ENCODE results near the gene HOXC12.

The HOXC12 gene

DNA sequence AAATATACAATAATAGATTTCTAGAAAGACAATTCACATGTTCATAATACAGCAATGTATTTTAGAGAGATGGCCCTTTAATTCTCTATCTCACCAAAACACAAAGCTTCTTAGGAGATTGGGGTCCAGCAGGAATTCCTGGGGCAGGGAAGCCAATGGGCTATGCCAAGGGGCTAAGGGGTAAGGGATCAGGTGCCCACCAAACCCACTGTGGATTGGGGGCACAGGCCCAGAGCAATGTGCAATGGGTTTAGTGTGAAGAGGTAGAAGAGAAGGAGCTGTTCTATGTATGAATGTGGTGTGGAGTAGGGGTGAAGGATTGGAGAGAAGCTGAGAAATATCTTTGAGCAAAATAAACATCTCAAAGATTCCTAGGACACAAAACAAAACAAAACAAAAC is 13.5 kb upstream of the HOXC12 start:
- no peak for DNase-seq

DNA sequence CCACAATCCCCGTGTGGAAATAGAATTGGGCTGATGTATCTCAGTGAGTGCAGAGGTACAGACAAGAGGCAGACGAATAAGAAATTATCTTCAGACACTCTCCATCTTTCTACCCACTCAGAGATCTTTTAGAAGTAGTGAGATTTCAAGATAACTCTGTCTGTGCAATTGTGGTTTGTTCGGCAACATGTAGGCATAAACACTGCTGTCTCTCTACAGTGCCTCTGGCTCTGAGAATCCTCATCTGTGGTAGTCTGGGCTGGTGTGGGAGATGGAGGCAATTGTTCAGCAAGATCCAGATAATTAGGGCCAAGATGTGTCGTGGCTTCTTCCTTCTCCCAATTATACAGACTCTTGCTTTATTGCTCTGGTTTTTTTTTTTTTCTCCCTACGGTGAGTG is 13.0 kb upstream of the HOXC12 start:
- no peak for DNase-seq

DNA sequence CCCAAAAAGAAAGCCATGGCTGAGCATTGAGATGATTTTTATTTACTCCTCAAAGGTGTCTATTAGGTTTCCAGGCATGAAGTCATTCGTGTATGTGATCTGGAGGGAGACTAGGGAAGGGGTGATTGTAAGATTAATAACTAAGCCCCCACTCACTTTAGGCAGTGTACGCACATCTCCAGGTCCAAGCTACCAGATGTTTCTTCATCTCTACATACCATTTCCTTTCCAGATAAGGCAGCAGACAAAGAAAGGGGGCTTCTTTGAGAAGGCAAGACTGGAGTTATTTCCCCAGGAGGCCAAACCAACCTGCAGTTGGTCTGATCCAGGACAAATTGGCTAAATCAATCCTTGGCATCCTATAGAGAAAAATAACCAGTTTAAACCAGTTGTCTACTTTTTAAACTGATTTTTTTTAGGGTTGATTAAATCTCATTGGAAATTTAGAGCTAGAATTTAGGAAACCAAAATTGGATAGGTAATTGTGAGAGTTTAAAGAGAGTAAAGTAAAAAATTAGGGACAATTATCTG is 12.2 kb upstream of the HOXC12 start:
- no peak for DNase-seq

DNA sequence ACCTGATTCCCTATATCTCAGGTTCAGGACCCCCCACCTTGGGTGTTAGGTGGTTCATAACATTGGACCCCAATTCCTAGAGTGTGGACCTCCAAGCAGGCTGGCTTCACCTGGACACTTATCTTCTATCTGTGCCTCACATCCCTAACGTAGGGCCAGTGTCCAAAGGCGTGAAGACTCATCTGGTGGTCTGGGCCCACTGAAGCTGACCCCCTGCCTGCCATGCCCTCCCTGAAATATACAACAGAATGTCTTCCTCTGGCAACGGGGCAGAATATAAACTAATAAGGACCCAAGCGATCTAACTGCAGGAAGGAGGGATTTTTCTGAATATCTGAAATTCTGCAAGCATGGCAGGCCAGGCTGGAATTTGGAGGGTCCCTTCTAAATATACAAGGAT is 10.5 kb upstream of the HOXC12 start:
- DNase-seq = no peak

DNA sequence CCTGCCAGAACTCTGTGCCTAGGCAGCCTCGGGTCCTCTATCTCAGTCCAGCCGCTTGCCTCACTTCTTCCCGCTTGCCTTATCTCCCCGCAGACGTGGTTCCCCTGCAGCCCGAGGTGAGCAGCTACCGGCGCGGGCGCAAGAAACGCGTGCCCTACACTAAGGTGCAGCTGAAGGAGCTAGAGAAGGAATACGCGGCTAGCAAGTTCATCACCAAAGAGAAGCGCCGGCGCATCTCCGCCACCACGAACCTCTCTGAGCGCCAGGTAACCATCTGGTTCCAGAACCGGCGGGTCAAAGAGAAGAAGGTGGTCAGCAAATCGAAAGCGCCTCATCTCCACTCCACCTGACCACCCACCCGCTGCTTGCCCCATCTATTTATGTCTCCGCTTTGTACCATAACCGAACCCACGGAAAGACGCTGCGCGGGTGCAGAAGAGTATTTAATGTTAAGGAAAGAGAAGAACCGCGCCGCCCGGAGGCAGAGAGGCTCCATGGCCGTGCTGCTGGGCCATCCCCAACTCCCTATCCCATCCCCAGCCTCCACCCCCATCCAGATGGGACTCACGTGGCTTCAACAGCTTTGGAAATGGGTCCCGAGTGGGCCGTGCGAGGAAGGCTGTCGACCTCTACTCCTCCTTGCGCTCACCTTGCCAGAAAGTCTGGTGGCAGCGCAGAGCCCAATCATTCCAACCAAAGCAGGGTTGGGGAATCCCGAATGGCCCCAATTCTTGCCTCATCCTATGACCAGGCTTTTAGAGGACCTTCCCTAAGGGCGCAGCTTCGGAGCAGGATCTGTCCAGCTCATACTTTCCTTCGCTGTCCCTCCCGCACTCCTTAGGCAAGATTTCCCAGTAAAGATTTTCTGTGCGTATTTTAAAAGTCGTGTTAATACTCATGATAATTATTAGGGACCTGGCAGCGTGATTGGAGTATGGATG is 9.5 kb upstream of the HOXC12 start:
- DNase-seq = no peak

DNA sequence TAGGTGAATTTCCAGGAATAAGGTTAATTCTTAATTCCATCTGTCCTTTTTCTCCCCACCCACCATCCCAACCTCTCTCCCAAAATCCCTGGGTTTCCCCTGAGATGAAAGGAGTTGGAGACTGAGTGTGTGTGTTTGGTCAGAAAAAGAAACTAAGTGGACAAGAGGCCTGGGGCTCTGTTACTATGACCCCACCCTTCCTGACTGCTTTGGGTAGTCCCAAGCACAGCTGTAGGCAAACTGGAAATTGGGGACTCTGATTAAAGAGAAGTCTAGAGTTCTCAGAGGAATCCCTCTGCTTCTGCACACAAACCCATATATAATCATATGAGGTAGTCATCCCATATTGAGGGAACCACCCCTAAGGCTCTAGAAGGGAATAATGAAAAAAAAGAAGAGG is 7.0 kb upstream of the HOXC12 start:
- no peak for DNase-seq

DNA sequence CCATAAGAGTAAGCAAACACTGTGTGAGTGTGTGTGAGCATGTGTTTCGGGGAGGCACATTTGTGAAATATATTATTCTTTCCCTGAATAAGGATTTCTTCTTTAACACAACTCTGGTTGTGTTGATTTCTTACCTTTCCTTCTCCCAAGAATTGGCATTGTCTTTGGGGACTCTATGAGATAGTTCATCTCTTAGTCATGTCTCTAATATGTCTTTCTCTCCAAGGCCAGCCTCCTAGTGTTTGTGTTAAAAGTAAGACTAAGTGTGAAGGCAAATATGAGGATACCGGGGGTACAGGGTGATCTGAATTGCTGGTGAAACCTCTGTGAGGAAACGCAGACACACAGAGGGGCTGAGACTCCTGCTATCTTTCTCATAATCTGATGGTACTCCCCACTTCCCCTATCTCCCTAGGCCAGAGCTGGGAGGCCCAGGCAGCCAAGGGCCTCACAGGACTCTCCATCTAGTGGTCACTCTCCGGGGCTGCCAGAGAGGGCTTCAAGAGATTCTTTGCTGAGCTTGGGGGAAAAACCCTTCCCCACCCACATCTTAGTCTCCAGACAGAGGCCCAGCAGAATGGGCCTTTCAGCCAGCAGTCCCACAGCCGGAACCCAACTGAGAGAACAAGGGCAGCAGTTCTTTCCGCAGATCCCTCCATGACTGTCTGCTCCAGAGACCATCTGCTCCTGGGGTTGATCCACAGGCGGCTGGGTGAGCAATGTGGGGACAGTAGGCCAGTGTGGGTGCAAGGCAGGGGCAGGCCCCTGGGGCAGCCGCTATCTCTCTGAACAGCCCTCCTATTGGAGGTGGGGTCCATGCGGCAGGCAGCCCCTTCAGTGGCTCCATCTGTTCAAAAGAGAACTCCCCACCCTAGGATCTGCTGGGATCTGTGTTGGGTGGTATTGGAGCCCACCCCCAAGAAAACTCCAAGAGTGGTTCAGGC is 5.8 kb upstream of the HOXC12 start:
- DNase-seq = no peak

DNA sequence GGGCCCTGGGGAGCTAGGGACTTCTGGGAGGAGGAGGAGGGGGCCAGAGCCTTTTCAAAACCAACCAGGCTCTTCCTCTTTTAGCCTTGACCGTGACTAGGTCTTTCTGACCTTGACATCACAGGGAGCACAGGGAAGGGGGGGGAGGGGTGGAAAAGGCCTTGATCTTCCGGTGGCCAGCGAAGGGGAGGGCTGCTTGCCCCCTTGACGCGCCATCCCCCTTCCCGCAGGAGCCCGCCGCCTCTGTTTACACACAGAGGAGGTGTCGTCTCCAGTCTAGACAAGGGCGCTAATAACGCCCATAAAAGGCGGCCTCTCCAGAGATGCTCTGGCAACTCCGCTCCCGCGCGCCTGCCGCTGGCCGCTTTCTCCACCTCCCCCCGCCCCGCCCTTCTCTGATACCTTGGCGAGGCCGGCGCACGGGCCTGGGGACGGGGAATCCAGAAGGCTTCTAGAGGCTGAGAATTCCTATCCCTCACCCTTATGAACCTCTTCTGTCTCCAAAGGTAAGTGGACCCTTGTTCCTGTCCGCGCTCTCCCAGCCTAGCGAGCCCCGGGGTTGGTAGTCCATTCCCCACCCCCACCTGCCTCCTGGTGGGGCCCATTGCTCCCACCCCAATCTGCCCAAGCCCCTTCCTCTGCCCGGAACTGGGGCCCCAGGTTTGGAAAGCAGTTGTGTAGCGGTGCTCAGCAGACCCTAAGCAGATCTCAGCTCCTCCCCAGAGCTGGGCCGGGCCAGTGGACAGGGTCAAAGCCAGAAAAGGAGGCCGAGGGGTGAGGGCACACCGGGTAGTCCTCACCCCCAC is 4.9 kb upstream of the HOXC12 start:
- no peak for DNase-seq

DNA sequence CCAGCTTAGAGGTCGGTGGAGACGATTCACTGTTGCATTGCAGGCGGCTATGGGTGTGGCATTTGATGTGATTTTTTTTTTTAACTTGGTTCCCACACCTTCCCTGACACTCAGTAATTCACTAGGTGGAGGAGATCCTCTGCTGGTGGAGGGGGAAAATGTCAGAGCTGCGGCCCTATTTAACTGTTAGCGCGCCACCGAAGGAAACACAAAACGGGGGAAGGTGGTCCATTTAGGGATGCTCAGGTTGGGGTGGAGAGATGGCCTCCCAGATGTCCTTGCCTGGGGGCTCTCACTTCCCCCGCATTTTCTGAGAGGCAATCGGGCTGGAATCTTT is 4.3 kb upstream of the HOXC12 start:
- no peak for DNase-seq

DNA sequence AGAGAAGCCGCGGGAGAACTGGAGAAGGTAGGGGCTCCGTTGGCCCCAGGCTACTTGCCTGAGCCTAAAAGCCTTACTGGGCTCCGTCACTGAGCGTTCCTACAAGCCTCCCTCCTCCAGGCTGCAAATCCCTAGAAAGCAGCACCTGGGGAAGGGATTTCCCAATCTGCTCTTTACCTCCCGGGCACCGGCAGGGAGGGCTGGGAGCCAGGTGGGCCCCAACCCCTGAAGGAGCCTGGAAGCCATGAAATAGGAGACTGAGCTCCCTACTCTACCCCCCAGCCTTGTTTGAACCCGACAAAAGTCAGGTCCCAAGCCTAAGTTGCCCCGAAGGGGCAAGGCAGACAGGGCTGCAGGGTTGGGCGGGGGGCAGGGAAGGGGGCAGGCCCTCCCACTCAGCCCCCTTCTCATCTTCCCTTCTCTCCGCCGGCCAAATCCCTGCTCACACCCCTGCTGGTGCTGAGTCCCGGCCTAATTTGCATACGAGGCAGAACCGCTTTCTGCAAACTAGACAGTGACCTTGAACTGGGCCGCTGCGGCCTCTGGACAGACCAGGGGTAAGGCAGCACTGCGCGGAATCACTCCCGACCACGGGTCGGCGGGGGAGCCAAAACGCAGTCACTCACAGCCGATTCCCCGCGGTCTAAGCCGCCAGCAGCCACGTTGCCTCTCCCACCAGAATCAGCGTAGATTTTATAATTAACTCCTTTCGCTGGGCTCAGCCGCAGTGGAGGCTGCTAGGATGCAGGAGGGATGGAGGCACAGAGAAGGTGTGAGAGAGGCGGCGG is 3.7 kb upstream of the HOXC12 start:
- DNase-seq = no peak

DNA sequence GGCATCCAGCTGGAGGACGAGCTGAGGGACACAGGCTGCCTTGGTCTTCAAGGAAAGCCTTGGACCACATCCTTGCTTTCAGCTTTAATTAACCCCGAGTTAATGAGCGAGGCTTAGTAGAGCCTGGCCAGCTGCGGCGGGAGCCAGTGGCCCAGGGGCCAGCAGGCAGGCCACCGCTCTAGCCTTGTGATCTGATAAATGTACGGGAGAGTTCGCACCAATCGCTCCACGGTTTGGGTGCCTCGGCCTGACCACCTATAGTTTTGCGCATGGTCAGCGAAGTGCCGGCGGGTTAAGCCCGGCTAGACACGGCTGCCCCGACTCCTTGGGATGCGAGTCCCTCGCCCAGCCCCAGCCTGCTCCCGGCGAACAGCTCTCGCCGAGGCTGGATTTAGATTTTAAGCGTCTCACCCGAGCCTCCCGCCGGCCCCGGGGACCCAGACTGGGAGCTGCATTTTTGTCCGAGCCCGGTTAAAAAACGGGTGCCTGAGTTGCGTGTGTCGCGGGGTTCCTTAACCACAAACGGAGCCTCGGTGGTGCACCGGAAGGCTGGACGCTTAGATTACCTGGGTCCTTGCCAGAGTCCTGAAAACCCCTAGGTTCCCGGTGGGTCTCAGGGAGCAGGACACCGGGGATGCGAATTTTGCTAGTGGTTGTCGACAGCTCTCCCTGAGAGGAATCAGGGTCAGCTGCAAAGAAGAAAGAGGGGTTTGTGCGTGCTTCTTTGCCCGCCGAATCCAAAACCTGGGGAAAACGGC is 2.9 kb upstream of the HOXC12 start:
- DNase-seq = no peak

DNA sequence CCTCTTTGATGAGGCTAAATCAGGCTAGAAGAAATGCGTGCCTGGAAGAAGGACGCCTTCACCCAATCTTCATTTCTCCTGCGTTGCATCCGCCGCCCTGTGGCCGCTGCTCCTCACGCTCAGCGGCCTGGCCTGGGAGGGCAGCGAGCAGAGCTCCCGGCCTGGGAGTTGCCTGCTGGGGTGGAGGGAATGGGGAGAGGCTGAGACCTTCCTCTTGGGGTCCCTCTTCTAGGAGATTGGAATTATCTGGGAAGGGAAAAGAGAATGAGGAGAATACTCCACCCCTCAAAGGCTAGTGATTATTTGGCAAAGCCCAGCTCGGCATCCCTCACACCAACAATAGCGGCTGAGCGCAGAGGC is 2.4 kb upstream of the HOXC12 start:
- no peak for DNase-seq

DNA sequence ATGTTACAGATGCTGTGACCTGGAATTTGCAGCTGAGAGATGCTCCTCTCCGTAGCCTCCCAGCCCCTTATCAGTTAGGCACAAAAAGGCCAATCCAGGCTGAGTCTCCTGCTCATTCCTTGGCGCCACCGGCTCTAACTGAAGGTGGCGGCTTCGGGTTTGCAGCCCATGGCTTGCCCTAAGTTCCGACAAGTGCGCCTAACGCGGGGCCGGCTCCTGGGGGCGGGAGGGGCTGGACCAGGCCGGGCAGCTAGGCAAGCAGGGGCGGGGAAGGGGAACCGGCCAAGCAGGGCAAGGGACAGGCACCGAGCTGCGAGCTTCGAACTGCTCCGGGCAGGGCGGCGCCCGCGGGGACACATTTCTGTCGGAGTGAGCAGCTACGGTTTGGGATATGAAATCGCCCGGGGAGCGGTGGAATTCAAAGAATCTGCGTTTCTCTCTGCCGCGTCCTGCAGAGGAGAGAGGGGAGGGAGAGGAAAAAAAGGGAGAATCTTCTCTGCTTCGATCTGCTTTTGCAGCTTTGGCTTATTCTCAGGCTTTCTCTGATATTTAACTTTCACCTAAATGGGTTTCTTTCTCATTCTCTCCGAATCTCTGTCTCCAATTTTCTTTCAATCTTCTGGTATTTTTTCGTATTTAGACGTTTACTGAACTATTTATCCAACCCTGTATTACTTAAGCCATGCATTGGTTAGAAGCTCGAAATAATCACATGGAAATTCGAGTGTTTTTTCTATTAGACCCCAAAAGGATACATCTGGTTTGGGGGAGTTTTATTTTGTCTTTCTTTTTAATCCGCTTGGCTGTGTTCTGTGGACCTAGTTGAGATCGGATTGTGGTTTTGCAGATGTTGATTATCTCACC is 1.6 kb upstream of the HOXC12 start:
- no peak for DNase-seq

DNA sequence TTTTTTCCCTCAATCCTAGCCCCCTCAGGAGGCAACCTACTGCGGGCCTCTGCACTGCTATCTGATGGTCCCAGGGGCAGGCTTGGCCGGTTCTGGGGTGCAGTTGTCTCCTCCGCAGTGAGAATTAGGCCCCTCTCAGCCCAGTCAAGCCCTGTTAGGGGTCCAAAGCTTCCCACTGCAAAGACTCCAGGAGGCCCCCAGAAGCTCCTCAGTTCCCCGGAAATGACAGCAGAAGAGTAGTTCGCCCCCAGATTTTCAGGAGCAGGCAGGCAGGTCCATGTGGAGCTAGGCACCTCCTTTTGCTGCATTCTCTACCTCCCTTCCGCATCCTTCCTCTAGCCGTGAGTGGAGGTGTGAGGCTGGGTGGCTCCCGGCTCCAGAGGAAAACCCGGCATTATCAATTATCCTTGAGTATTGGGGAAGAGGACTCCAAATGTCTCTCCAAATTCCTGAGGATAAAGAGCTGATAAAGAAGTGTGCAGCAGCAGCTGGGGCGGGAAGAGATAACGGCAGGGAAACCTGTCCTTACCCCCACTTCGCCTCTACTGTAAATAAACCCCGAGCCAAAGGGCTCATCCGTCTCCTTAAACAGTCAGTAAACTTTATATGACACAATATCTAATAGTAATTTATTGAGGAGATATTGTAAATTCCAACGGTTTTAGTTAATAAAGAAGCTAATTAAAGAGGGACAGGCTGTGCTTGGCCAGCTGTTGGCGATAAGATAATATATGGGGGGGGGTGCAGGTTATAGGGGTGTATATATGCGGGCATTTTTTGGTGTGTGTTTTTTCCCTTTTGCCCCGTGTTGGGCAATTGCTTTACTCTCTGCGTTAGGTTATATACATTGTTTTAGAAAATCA is 641 bp upstream of the HOXC12 start:
- no peak for DNase-seq

DNA sequence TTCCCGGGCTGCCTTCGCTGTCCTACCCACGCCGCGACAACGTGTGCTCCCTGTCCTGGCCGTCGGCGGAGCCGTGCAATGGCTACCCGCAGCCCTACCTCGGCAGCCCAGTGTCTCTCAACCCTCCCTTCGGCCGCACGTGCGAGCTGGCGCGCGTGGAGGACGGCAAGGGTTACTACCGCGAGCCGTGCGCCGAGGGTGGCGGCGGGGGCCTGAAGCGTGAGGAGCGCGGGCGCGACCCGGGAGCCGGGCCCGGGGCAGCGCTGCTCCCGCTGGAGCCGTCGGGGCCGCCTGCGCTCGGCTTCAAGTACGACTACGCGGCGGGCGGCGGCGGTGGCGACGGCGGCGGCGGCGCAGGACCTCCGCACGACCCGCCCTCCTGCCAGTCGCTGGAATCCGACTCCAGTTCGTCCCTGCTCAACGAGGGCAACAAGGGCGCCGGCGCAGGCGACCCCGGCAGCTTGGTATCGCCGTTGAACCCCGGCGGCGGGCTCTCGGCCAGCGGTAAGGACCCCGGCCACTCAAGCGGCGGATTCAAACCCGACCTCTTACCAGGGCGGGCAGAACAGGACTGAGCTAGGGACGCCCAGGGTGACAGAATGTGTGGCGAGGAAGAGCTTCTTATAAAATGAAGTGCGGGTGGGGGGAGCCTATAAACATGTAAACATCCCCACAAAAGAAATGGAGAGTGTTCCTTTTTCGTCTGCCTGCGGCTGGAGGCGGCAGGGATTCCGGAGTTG is 503 bp downstream of the HOXC12 start:
- no peak for DNase-seq

DNA sequence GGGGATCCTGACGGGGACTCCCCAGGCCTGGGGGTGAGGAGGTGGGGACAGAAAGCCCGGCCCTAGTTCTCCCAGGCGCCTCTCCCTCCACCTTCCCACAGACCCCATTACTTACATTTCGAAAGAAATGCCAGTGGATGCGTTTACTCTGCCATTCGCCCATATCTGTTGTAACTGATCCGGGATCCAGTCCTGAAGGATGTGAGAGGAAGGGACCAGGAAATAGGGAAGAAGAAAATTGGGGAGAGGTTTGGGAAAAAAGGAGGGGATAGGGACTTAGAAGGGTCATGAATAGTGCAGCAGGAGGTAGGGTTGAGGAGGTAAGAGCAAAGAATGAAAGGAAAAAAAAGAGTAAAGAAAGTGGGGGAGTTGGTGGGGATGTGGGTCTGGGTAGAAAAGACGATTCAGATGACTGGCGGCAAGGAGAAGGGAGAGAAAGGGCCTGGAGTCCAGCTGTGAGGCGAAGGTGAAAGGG is 1.1 kb downstream of the HOXC12 start:
- no peak for DNase-seq

DNA sequence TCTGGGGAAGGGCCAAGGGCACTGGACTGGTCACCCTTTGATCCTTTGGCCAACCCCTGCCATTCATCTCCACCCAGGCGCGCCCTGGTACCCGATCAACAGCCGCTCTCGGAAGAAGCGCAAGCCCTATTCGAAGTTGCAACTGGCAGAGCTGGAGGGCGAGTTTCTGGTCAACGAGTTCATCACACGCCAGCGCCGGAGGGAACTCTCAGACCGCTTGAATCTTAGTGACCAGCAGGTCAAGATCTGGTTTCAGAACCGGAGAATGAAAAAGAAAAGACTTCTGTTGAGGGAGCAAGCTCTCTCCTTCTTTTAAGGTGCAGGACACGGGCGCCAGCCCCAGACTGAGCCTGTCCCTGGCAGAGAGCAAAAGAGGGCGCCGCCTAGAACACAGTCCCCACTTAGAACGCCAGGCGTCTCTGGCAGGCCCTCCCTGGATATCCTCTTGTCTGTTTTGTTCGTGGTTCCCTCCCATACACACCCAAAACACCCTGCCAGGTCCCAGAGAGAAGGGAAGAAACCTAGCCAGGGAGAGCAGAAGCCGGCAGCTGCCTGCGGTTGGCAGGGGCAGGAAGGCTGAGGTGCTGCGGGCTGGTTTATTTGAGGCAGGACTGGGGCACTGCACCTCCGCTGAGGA is 1.7 kb downstream of the HOXC12 start:
- no peak for DNase-seq

Measured in SHP77 treated with DMSO at 0.1 percent for 48 hours (cell line).